ENCODE measurements around the gene ENTREP1. TPM values are rescaled to one million over a fixed set of nuclear protein-coding genes. Genes with fewer than 3 reads are reported as not detected.
"Not testable (repeated sequence)": the region's sequence is repeated elsewhere in the genome, so short reads cannot be mapped to it uniquely, and the experiment has no call there.

The ENTREP1 gene, protein sequence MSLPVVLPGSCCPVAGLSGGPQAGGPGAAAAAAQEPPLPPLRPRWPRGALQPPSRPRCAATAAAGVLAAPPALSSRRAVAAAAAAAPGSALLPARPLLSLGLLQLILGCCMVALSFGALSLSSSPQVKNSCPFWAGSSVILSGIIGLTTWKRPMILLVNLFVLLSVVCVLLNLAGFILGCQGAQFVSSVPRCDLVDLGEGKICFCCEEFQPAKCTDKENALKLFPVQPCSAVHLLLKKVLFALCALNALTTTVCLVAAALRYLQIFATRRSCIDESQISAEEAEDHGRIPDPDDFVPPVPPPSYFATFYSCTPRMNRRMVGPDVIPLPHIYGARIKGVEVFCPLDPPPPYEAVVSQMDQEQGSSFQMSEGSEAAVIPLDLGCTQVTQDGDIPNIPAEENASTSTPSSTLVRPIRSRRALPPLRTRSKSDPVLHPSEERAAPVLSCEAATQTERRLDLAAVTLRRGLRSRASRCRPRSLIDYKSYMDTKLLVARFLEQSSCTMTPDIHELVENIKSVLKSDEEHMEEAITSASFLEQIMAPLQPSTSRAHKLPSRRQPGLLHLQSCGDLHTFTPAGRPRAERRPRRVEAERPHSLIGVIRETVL
- polyA plus RNA-seq (2014; cell fraction: cytosol; rRNA removed): 0.29 and 2.0 TPM in 2 replicates
- polyA plus RNA-seq (2014; cell fraction: nucleus; rRNA removed): 7.3 and 7.4 TPM in 2 replicates

DNA sequence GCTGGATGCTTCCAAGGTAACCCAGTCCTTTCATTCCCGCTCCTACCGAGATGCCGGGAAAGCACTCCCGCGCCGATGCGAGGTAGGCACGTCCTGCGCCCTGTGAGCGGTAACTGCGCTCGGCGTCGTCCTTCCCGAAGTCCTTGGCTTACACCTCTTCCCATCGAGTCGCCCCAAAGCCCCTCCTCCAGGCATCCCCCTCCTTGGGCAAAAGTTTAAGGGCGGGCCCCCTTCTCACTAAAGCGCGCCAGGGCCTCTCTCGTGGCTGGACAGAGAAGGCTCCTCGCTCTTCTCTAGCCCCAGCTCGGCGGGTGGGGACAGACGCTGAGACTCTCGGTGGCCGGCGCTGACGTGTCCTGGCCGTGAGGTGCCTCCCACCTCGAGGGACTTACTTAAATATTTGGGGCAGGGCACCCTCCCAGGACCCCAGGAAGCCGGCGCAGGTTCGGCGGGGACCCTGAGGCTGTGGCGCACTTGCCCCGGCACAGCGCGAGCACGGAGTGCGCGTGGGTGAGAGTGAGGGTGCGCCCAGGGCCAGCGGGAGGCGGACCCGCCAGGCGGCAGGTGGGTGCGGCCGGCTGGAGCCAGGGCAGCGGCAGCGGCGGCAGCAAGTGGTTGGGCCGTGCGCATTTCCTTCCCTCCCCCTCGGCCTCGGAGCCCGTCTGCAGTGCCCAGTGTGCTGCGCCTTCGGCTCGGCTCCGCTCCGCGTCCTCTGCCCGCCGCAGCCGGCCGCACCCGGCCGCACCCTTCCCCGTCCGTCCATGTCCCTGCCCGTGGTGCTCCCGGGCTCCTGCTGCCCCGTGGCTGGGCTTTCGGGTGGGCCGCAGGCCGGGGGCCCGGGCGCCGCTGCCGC lies at the start of gene ENTREP1:
ENTREP1 (plus strand) TSS at position 667 of the 853 bp plus-strand sequence; CDS start at position 762, 95 bp downstream.
- peak; percentile 57 for DNase-seq (ENCODE audit: low spot score)

DNA sequence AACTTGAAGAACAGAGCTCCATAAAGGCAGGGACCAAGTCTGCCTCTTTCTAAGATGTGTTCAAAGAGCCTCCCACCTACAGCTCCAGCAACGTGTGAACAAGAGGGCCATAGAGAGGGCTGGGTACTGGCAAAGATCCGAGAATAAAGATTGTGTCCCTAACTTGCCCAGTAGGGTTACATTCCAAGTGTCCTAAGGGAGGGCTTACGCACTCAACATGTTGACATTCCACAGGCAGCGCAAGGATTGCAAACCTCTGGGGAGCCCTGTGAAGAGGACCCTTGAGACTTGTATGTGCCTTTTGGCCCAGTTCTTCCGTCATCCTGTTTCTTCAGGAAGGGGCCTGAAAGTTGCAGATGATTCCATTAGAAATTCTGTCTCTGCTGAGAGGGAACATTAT lies 48.2 kb upstream of the ENTREP1 start:
- no peak for DNase-seq (ENCODE audit: low spot score)

- DNase-seq (ENCODE audit: low spot score): no peak
These were observed 45.8 kb upstream of the ENTREP1 start for GRCh38 chr9:69279084-69279731.

DNA sequence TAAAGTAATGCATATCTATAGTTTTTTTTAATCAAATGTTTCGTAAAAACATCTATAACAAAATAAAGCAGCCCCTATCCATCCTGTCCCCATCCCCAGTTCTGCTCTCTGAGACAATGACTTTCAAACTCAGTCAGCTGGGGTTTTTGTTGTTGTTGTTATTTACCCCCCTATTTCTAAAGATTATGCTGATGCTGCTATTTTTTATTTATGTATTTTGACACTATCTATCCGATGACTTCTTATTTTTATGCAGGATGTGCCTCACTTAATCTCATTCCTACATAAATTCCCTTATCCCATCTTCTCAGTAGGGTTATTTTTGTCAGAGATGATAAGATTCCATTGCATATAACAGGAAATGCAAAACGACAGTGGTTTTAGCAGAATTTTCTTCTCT lies 45.3 kb upstream of the ENTREP1 start:
- no peak for DNase-seq (ENCODE audit: low spot score)

DNA sequence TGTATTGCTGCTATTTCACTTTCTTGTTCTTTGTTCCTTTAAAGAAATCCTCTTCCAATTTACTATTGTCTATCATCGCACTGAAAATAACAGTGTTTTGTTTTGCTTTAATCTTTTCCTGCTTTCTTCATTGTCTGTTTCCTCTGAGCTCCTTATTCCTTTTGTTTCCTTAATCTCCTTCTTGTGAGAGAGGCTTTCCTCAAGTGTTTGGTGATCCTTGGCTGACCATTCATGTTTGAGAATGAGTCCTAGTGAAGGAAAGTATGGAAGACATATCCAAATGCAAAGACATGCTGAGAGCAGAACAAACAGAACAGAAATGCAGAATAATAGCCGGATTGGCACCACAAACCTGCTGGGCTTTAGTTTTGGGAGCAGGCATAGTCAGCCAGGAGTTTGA lies 42.0 kb upstream of the ENTREP1 start:
- DNase-seq (ENCODE audit: low spot score): no peak

GRCh38 chr9:69292078-69292477 lies 32.9 kb upstream of the ENTREP1 start:
- DNase-seq (ENCODE audit: low spot score): no peak

- no peak for DNase-seq (ENCODE audit: low spot score)
These were observed 31.9 kb upstream of the ENTREP1 start for GRCh38 chr9:69293156-69293555.

GRCh38 chr9:69295872-69296552 lies 29.0 kb upstream of the ENTREP1 start:
- no peak for DNase-seq (ENCODE audit: low spot score)

GRCh38 chr9:69297300-69297980 lies 27.6 kb upstream of the ENTREP1 start:
- no peak for DNase-seq (ENCODE audit: low spot score)

GRCh38 chr9:69299315-69299714 lies 25.7 kb upstream of the ENTREP1 start:
- DNase-seq (ENCODE audit: low spot score): no peak

- DNase-seq (ENCODE audit: low spot score): no peak
These were observed 25.2 kb upstream of the ENTREP1 start for GRCh38 chr9:69299826-69300225.

- no peak for DNase-seq (ENCODE audit: low spot score)
These were observed 21.7 kb upstream of the ENTREP1 start for GRCh38 chr9:69303331-69303730.

GRCh38 chr9:69306895-69307445 lies 18.0 kb upstream of the ENTREP1 start:
- not testable (repeated sequence) for DNase-seq (ENCODE audit: low spot score)

DNA sequence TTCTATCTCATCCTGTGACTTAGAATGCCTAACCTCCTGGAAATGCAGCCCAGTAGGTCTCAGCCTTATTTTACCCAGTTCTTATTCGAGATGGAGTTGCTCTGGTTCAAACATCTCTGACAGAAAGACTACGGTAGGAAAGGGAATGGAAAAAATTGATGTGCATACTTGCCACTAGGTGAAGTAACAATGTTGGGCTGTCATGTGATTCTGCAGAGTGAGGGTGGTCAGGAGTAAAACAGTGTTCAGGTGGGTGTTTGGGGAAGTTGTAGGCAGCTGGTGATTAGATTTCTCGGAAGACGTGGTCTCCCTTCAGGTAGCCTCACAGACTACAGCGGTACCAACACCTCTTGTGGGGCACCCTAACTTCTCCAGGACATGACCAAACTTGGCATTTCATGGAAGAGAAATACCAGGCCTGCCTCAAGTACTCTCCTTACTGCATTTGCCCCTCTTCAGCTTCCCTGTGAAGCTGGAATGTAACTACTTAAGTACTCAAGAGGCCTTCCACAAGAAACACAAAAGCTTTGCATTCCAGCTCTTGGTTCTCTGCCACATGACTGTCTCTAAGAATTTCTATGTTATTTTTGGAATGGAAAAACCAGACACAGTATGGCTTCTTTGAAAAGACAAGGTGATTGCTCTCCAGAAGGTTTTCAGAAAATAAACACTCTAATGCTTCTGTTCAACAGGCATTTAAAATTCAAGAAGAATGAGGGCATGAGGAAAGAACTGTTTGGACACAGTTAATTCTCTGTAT lies 17.4 kb upstream of the ENTREP1 start:
- no peak for DNase-seq (ENCODE audit: low spot score)

GRCh38 chr9:69308206-69308931 lies 16.6 kb upstream of the ENTREP1 start:
- peak; percentile 29 for DNase-seq (ENCODE audit: low spot score)

GRCh38 chr9:69313175-69313574 lies 11.8 kb upstream of the ENTREP1 start:
- DNase-seq (ENCODE audit: low spot score): no peak

- no peak for DNase-seq (ENCODE audit: low spot score)
These were observed 10.5 kb upstream of the ENTREP1 start for GRCh38 chr9:69314547-69314946.

DNA sequence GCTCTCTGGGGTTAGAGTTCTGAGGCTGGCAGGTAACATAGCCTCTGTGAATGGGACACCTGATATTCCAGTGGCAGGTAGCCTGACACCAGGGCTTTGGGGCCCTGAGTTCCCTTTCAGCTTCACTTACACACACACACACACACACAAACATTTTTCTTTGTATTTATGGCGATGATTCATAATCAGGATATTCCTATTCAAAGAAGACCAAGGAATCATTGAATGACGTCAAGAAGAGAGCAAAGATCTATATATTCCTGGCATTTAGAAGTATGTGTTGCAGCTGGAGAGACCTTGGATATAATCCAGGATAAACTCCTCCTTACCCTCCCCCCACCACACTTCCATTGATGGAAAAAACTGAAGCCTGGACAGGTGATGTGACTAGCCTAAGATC lies 7.9 kb upstream of the ENTREP1 start:
- no peak for DNase-seq (ENCODE audit: low spot score)

GRCh38 chr9:69317894-69318293 lies 7.1 kb upstream of the ENTREP1 start:
- no peak for DNase-seq (ENCODE audit: low spot score)
